Heart right ventricle (tissue), 16 donors: ENCODE data around the gene GRM5. TPM values are rescaled to one million over a fixed set of nuclear protein-coding genes. Genes with fewer than 3 reads are reported as not detected.

Experiments
- ATAC-seq, 8 donors: fragments of 200-7000 bp; cut with Tn5 transposase; one replicate each; pipeline ENCODE4 v1.9.1; 2020; ENCODE audit warnings: mild to moderate bottlenecking in 8 of 8, moderate library complexity in 8 of 8, moderate number of reproducible peaks in 1 of 8
- DNase-seq, 2 donors: peaks; one replicate each; pipeline ENCODE4 v3.0.0-alpha.2; 2020
- H3K27ac ChIP-seq, 10 donors: fragments of 200-600 bp; sonication (generic) in 2 of 10; one replicate each; pipeline versions ENCODE4 v1.5.0 to v1.8.0; 2020 to 2022; ENCODE audit warnings: mild to moderate bottlenecking in 3 of 10
- H3K27me3 ChIP-seq, 7 donors: fragments of 200-600 bp; one replicate each; pipeline ENCODE4 v1.8.0; 2021 to 2022; ENCODE audit warnings: mild to moderate bottlenecking in 2 of 7
- H3K36me3 ChIP-seq, 9 donors: fragments of 200-600 bp; sonication (generic) in 1 of 9; one replicate each; pipeline versions ENCODE4 v1.5.0 to v1.8.0; 2020 to 2022; ENCODE audit warnings: mild to moderate bottlenecking in 2 of 9
- H3K4me1 ChIP-seq, 9 donors: fragments of 200-600 bp; sonication (generic) in 1 of 9; one replicate each; pipeline versions ENCODE4 v1.5.0 to v1.8.0; 2020 to 2022; ENCODE audit warnings: mild to moderate bottlenecking in 4 of 9
- H3K4me3 ChIP-seq, 10 donors: fragments of 200-600 bp; sonication (generic) in 2 of 10; one replicate each; pipeline versions ENCODE4 v1.5.0 to v1.8.0; 2020 to 2022; ENCODE audit warnings: mild to moderate bottlenecking in 7 of 10, moderate library complexity in 2 of 10
- H3K9me3 ChIP-seq, 11 donors: fragments of 200-600 bp in 10 of 11; sonication (generic) in 2 of 11; one replicate each; pipeline versions ENCODE4 v1.5.0 to v1.8.0; 2013 to 2022; ENCODE audit warnings: mild to moderate bottlenecking in 2 of 11, control low read depth in 1 of 11, moderate library complexity in 1 of 11
- CTCF ChIP-seq, 9 donors: fragments of 200-600 bp; sonication (generic) in 2 of 9; IDR thresholded peaks; one replicate each; pipeline versions ENCODE4 v1.5.0 to v1.8.0; 2021 to 2022; ENCODE audit warnings: antibody characterized with exemption in 9 of 9, mild to moderate bottlenecking in 5 of 9, moderate library complexity in 1 of 9
- WGBS, 2 donors: extraction: QIAGEN DNeasy Blood & Tissue Kit; methylation state at CpG; one replicate each; pipeline ENCODE4 v1.1.7; 2013; ENCODE audit warnings: inconsistent platforms in 1 of 2; 5-methylcytosine and 5-hydroxymethylcytosine counted together
- intact Hi-C, 10 donors: fragments of 100-400 bp; cut with DNase I; formaldehyde crosslinking; loops; one replicate each; pipeline versions ENCODE4 v1.11.1 to v1.14.2; 2022
- polyA plus RNA-seq, 2 donors: library from polyadenylated mRNA; stranded (reverse); fragments of 200-250 nt; gene quantifications; one replicate each; pipeline ENCODE4 v1.2.3, GENCODE V29; 2013
- total RNA-seq, 10 donors: library from RNA; stranded (reverse); fragmentation: NEBNext Ultra II Directional in 3 of 10; extraction: Animal tissue kit (Norgen Biotek cat#: 25700) in 3 of 10; gene quantifications; one replicate each; pipeline versions ENCODE4 v1.2.1 to v1.2.4, GENCODE V29; 2021 to 2023
- donor health status: Arrhythmogenic right ventricular cardiomyopathy.
- donor health status: ischemic (EF 13 %, LVEDD 7.1; RV severe dilation, severe dysfunction).
- donor health status: healthy with polysubstance abuse.
- donor health status: DM: no; HTN: yes; CAD: no.
- donor health status: DM: no; HTN: no; CAD: no.
- donor health status: ischemic (EF 25% LVEDD 6.9; RV normal size, moderate dysfunction).
- donor health status: ischemic (EF 25% LVEDD 5.7; RV mildly dilated, moderate dysfunction).
- donor health status: healthy.
- donor health status: DM: yes; HTN: yes; CAD: no.
- donor health status: Ischemic cardiomyopathy.
- donor health status: ischemic (EF 35%, LVEDD 5.7; RV mildly dilated, moderate dysfunction).
- donor health status: nonischemic (EF 11% LVEDD 7.7; RV severe dilation, severe dysfunction).
- donor health status: DM: yes; HTN: yes; CAD: no.
- donor health status: PGD.
- donor health status: ischemic (EF 29% LVEDD 5.4; RV normal size, mild dysfunction).
- donor health status: nonischemic (EF 23%, LVEDD 6.1; RV moderate dilation, normal function).

GRM5 gene
- total and polyA plus RNA-seq, 12 donors = 0.01 to 0.09 (median 0.04) TPM; not detected in 8

DNA sequence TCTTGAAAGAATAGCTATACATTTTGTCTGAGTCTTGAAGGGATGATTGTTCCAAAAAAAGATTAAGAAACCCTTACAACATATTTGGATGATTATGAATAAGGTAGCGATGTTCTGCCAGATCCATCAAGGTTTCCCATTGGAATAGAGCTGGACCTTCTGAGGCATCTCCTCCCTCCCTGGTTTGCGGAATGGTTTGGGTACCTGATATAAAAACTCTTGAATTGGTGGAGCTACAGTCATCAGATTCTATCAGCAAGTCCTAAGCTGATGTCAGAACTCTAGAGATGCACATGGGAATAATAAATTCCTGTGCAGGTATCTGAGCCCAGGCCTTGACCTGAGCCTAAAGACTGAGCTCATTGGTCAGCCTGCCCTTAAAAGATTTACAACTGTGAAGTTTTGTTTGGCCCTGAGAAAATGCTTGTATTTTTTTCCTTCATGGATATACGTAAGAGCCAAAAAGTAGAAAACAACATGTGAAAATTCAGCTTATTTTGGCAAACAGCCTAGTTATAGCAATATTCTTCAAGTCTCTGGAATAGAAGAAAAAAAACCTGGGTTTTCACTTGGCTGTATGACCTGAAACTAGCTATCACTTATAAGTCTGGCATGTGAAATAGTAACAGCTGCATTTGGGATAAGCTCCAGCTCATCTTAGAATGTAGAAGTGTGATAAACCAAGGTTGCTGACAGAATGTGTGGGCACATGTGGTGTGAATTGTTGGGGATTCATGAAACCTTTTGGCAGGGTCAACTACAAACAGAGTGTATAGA lies 462.5 kb downstream of the GRM5 start:
- Histone ChIP-seq H3K36me3 (no peaks in the 10 kb centered on the region), H3K4me3 (no peak overlapping the region), H3K9me3 (no peaks in the 10 kb centered on the region), H3K4me1 (peaks cover 0 to 13% (median 0%) of the 10 kb centered on the region in 9 donors), H3K27ac (no peak overlapping the region), H3K27me3 (no peaks in the 10 kb centered on the region)
- ATAC-seq (peak in 1 of 8 donors; percentile 14), DNase-seq (no peak)
- no peak for TF ChIP-seq CTCF (IDR thresholded peaks at IDR 0.05)
- 75 to 76% methylated on average over 3 of the region's 3 CpGs for WGBS, 2 donors
- intact Hi-C loops = no loop called here

- Histone ChIP-seq H3K27me3 (no peaks in the 10 kb centered on the region), H3K4me3 (no peak overlapping the region), H3K9me3 (no peaks in the 10 kb centered on the region), H3K4me1 (no peaks in the 10 kb centered on the region), H3K27ac (no peak overlapping the region), H3K36me3 (no peaks in the 10 kb centered on the region)
- 65 to 69% methylated on average over 2 of the region's 2 CpGs for WGBS, 2 donors
- ATAC-seq = no peak
- no peak for TF ChIP-seq CTCF (IDR thresholded peaks at IDR 0.05)
- intact Hi-C loops = no loop called here
- DNase-seq = no peak
Observed at GRCh38 chr11:88597387-88597786, 468.4 kb downstream of the GRM5 start.

DNA sequence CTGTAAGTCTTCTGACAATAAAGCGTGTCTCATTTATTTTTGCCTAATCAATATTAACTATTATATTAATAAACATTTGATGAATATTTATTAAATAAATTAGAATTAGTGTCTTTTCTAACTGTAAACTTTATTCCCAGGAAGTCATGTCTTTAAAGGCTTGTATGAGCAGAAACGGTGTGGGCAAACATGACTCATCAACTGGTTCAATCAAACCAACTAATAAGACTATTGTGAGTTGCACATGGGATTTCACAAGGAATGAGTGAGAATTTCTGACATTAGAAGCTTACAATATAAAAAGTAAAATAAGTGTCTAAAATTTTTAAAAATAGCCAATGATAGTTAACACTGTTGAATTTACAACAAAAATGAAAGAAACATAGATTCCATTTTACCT lies 469.0 kb downstream of the GRM5 start:
- no peak for TF ChIP-seq CTCF (IDR thresholded peaks at IDR 0.05)
- ATAC-seq (no peak), DNase-seq (no peak)
- no peaks in the 10 kb centered on the region for H3K36me3 ChIP-seq
- H3K9me3 ChIP-seq = no peaks in the 10 kb centered on the region
- no peaks in the 10 kb centered on the region for H3K27me3 ChIP-seq
- H3K4me3 ChIP-seq = no peak overlapping the region
- no peak overlapping the region for H3K27ac ChIP-seq
- 86 to 87% methylated on average over 2 of the region's 2 CpGs for WGBS, 2 donors
- no peaks in the 10 kb centered on the region for H3K4me1 ChIP-seq
- intact Hi-C loops = no loop called here

DNA sequence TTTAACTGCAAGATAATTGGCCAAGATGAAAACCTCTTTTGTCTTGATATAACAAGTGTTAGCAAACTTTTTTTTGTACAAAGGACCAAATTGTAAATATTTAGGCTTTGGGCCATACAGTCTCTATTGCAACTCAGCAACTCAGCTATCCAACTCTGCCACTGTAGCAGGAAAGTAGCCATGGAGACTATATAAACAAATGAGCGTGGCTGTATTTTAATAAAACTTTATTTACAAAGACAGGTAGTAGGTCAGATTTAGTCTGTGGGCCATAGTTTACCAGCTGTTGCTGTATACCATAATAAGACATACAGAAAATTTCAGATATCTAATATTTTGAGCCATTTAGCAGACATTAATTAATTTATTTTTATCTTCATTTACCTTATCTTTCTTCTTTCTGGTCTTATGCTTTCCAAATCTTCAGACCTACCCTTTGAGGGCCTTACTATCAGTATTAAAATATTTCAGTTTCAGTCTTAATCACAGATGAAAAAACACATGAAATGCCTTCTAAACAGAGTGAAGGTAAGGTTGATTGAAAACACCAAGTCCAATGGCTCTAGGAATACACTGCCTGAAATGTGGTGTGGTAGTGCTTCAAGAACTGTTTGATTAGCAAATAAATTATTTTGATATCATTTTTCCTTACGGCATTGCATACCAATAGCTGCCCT lies 471.4 kb downstream of the GRM5 start:
- no peak for TF ChIP-seq CTCF (IDR thresholded peaks at IDR 0.05)
- ATAC-seq (no peak), DNase-seq (no peak)
- Histone ChIP-seq H3K9me3 (no peaks in the 10 kb centered on the region), H3K36me3 (no peaks in the 10 kb centered on the region), H3K27me3 (no peaks in the 10 kb centered on the region), H3K4me1 (no peaks in the 10 kb centered on the region), H3K4me3 (no peak overlapping the region), H3K27ac (no peak overlapping the region)
- 74 to 81% methylated on average over 2 of the region's 2 CpGs for WGBS, 2 donors
- intact Hi-C loops = no loop called here
